GM12873 (cell line): ENCODE measurements around the gene CXCL10.

ENCODE experiments used
- TF ChIP-seq, protein P1 (sequence below): IDR thresholded peaks from 2 replicates; pipeline ENCODE4 v1.5.1; 2012; ENCODE audit warnings: low read depth, mild to moderate bottlenecking, moderate library complexity, low read length, control low read depth; ENCODE audit not compliant: insufficient read depth; ENCODE audit errors: missing control alignments

Gene CXCL10

DNA sequence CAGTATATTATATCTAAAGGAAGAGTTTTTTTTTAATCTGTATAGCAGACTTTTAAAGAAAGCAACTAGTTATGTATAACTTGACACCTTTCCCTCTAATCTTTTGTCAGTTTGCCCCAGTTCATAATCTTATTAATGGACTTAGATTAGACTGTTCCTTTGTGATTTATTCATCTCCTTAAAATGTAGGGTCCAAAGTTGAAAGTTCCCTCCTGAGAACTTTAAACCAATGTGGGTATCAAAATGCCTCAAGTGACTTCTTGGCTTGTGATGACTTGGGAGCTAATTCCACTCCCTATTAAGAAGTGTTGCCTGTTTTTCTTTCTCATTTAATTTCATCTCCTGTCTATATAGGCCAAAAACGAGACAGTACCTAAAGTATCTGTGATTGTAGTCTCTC is 26.2 kb downstream of the CXCL10 start:
- TF ChIP-seq, protein P1, sequence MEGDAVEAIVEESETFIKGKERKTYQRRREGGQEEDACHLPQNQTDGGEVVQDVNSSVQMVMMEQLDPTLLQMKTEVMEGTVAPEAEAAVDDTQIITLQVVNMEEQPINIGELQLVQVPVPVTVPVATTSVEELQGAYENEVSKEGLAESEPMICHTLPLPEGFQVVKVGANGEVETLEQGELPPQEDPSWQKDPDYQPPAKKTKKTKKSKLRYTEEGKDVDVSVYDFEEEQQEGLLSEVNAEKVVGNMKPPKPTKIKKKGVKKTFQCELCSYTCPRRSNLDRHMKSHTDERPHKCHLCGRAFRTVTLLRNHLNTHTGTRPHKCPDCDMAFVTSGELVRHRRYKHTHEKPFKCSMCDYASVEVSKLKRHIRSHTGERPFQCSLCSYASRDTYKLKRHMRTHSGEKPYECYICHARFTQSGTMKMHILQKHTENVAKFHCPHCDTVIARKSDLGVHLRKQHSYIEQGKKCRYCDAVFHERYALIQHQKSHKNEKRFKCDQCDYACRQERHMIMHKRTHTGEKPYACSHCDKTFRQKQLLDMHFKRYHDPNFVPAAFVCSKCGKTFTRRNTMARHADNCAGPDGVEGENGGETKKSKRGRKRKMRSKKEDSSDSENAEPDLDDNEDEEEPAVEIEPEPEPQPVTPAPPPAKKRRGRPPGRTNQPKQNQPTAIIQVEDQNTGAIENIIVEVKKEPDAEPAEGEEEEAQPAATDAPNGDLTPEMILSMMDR: no peak

DNA sequence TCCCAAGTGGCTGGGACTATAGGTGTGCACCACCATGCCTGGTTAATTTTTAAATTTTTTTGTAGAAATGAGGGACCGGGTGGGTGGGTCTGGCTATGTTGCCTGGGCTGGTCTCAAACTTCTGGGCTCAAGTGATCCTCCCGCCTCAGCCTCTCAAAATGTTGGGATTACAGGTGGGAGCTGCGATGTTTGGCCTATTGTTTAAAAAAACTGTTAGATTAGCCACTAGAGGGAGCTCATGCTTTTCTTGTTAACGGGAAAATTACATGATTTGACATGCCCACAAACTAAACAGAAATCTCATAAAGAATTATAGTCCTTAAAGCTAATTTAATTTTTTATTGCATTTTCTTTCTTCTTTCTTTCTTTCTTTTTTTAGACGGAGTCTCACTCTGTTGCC is 27.6 kb downstream of the CXCL10 start:
- TF ChIP-seq, protein P1: peak; percentile 57

DNA sequence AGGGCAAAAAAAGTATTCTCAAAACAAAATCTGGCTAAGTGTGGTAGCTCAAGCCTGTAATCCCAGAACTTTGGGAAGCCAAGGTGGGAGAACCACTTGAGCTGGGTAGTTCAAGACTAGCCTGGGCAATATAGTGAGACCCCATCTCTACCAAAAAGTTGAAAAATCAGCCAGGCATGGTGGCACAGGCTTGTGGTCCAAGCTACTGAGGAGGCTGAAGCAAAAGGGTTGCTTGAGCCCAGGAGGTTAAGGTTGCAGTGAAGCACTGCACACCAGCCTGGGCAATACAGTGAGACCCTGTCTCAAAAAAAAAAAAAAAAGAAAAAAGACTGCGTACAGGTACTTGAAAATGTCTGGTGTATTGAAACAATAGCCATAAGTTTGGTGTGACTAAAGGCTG is 30.8 kb downstream of the CXCL10 start:
- TF ChIP-seq, protein P1: no peak

DNA sequence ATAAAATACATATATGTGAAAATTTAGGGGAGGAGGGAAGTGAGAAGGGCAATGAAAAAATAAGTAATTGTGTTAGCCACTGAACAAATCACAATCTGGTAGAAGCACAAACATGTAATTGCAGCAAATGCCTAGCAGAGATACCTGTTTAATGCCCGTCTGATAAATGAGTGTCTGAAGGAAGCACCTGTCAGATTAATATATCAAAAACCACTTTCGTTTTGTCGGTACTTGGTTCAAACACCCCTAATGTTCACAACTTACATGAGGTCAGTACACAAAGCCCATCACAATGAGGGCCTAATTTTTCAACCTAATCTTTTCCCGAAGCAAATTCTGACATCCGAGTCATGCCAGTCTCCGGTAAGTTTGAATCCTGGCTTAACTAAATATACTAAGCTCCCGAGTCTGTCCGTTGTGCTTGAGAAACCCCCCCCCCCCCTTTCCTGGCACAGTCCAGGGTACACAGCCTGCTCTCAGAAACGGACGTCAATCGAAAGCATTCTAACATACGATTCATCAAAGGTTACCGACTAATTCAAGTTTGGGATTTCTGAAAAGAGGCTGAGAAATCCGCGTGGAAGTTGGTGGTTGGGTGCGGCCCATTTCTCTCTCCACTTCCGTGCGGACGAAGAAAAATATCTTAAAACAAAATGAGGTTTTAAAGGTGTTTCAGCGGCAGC is 33.3 kb downstream of the CXCL10 start:
- TF ChIP-seq, protein P1: no peak

DNA sequence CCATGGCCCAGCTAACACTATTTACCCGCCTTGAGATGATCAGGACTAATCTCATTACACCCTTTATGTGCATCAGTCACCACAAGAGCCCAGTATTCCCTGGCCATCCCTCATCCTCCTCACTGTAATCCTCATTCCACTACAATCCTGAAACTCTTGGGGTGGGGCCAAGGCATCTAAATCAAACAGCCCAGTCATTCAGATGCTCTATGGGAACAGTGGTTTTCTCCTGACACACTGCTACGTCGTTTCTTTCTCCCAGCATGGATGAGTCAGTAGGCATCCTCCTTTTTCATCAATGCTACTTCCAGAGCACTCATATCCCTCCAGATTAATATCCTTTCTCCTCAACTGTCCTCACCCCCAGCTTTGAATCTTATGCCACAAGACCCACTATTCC is 38.2 kb downstream of the CXCL10 start:
- TF ChIP-seq, protein P1: no peak

DNA sequence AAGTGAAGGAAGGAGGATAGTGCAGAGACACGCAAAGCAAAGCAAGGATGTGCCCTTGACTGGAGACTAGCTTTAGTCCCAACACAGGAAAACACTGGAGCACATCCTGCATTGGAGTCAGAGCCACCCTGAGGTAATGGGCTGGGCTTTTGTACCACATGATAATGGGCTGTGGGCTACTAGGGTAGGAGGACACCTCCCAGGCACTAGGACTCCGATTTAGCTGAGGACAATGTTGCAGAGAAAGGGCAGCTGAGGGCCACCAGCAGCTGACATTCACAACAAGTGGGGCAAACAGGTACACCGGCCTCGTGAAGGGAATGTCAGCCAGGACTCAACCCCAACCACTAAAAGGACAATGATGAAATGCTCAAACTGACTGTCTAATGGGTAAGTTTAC is 42.7 kb downstream of the CXCL10 start:
- TF ChIP-seq, protein P1: no peak

DNA sequence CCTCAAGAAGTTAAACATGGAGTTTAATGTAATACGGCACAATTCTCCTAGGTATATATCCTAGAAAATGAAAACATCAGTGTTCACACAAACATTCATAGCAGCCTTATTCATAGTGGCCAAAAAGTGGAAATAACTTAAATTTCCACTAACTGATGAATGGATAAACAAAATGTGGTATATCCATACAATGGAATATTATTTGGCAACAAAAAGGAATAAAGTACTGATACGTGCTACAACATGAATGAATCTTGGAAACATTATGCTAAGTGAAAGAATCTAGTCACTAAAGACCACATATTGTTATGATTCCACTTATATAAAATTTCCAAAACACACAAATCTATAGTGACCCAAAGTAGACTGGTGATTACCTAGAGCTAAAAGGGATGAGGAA is 47.1 kb downstream of the CXCL10 start:
- TF ChIP-seq, protein P1: no peak
